GM12873 (cell line): Measurements from ENCODE around the gene DOCK1.

Source experiments
- CTCF ChIP-seq: IDR thresholded peaks from 2 replicates; pipeline ENCODE4 v1.5.1; 2012; ENCODE audit warnings: low read depth, mild to moderate bottlenecking, moderate library complexity, low read length, control low read depth; ENCODE audit not compliant: insufficient read depth; ENCODE audit errors: missing control alignments

The DOCK1 gene

GRCh38 chr10:127245456-127245855, 340.2 kb downstream of the DOCK1 start:
- TF ChIP-seq CTCF = no peak

- no peak for TF ChIP-seq CTCF
Measured at GRCh38 chr10:127250031-127250430, 344.8 kb downstream of the DOCK1 start.

DNA sequence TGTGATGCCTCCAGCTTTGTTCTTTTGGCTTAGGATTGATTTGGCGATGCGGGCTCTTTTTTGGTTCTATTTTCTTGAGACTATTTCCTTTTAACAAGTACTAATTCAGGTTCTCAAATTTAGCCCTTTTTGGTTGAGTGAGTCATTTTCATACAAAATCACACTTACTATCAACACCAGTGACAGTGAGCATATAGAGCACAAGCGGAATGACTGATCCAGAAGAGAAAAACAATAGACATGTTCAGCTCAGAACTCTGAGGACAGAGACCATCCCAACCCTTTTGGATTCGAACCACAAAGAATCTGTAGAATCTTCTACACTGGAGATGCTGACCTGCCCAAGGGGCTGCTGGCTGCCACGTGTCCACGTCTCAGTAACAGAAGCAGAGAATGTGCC, 347.6 kb downstream of the DOCK1 start:
- no peak for TF ChIP-seq CTCF

- no peak for TF ChIP-seq CTCF
Measured at GRCh38 chr10:127254276-127254675, 349.0 kb downstream of the DOCK1 start.

GRCh38 chr10:127257395-127257794, 352.2 kb downstream of the DOCK1 start:
- TF ChIP-seq CTCF = no peak

- TF ChIP-seq CTCF = no peak
Measured at GRCh38 chr10:127259347-127259746, 354.1 kb downstream of the DOCK1 start.

- TF ChIP-seq CTCF = no peak
Measured at GRCh38 chr10:127262606-127263005, 357.4 kb downstream of the DOCK1 start.
